HepG2 (cell line): ENCODE measurements around the gene PEAK3. TPM values are rescaled to one million over a fixed set of nuclear protein-coding genes. Genes with fewer than 3 reads are reported as not detected.

Experiments
- ARNT2 ChIP-seq: sonication (generic); formaldehyde crosslinking; IDR thresholded peaks from 2 replicates; pipeline ENCODE4 v1.8.0; 2022; ENCODE audit warnings: mild to moderate bottlenecking, low read depth, missing genetic modification reagents, moderate library complexity
- DMAP1 ChIP-seq: IDR thresholded peaks from 2 replicates; pipeline ENCODE4 v1.6.1; 2016
- FLYWCH1 ChIP-seq: sonication (generic); formaldehyde crosslinking; IDR thresholded peaks from 2 replicates; pipeline ENCODE4 v1.8.1; 2023; ENCODE audit warnings: mild to moderate bottlenecking, missing genetic modification reagents
- HNF1A ChIP-seq, 2 experiments: sonication (generic) in 1 of 2; formaldehyde crosslinking in 1 of 2; IDR thresholded peaks; 2 replicates each; pipeline versions ENCODE4 v1.4.0 to v1.6.1; 2016 to 2020; ENCODE audit warnings: borderline replicate concordance in 1 of 2, low read depth in 1 of 2, mild to moderate bottlenecking in 1 of 2, missing genetic modification reagents in 1 of 2
- IKZF4 ChIP-seq: sonication (generic); formaldehyde crosslinking; IDR thresholded peaks from 2 replicates; pipeline ENCODE4 v1.5.1; 2020; ENCODE audit warnings: borderline replicate concordance, mild to moderate bottlenecking, low read depth, missing genetic modification reagents; ENCODE audit errors: not compliant biosample characterization
- KDM5B ChIP-seq: sonication (generic); formaldehyde crosslinking; IDR thresholded peaks from 2 replicates; pipeline ENCODE4 v1.4.0; 2020; ENCODE audit warnings: missing genetic modification reagents, mild to moderate bottlenecking, borderline replicate concordance
- KLF6 ChIP-seq: IDR thresholded peaks from 2 replicates; pipeline ENCODE4 v1.8.0; 2016; ENCODE audit warnings: missing biosample characterization, missing genetic modification reagents
- MATR3 ChIP-seq: sonication (generic); formaldehyde crosslinking; IDR thresholded peaks from 2 replicates; pipeline ENCODE4 v1.4.0; 2020; ENCODE audit warnings: missing genetic modification reagents
- NR0B2 ChIP-seq: sonication (generic); formaldehyde crosslinking; IDR thresholded peaks from 2 replicates; pipeline ENCODE4 v1.4.0; 2020; ENCODE audit warnings: mild to moderate bottlenecking, missing genetic modification reagents
- NR2C2 ChIP-seq: sonication (generic); formaldehyde crosslinking; IDR thresholded peaks from 2 replicates; pipeline ENCODE4 v1.4.0; 2020; ENCODE audit warnings: missing genetic modification reagents, mild to moderate bottlenecking, moderate library complexity, borderline replicate concordance
- PPARG ChIP-seq: conservative IDR thresholded peaks from 2 replicates; pipeline ENCODE4 v1.6.1; 2016; ENCODE audit warnings: missing biosample characterization, missing genetic modification reagents
- RORA ChIP-seq: sonication (generic); formaldehyde crosslinking; IDR thresholded peaks from 2 replicates; pipeline ENCODE4 v1.5.0; 2020; ENCODE audit warnings: mild to moderate bottlenecking, missing genetic modification reagents, moderate library complexity
- SAP130 ChIP-seq: IDR thresholded peaks from 2 replicates; pipeline ENCODE4 v1.6.1; 2016; ENCODE audit warnings: low read depth
- SIX1 ChIP-seq: sonication (generic); formaldehyde crosslinking; IDR thresholded peaks from 2 replicates; pipeline ENCODE4 v1.4.0; 2020; ENCODE audit warnings: missing genetic modification reagents, borderline replicate concordance
- SNAPC5 ChIP-seq: sonication (generic); formaldehyde crosslinking; IDR thresholded peaks from 2 replicates; pipeline ENCODE4 v1.8.1; 2023; ENCODE audit warnings: mild to moderate bottlenecking, missing genetic modification reagents, borderline replicate concordance
- YEATS4 ChIP-seq: sonication (generic); formaldehyde crosslinking; IDR thresholded peaks from 2 replicates; pipeline ENCODE4 v1.4.0; 2020; ENCODE audit warnings: missing genetic modification reagents, borderline replicate concordance
- ZBTB46 ChIP-seq: sonication (generic); formaldehyde crosslinking; IDR thresholded peaks from 2 replicates; pipeline ENCODE4 v1.4.0; 2020; ENCODE audit warnings: mild to moderate bottlenecking, missing genetic modification reagents, borderline replicate concordance
- ZFP82 ChIP-seq: sonication (generic); formaldehyde crosslinking; IDR thresholded peaks from 2 replicates; pipeline ENCODE4 v1.5.1; 2020; ENCODE audit warnings: mild to moderate bottlenecking, missing genetic modification reagents, borderline replicate concordance
- ZFP91 ChIP-seq: sonication (generic); formaldehyde crosslinking; IDR thresholded peaks from 2 replicates; pipeline ENCODE4 v1.9.0; 2022; ENCODE audit warnings: missing genetic modification reagents, mild to moderate bottlenecking, borderline replicate concordance
- ZNF777 ChIP-seq: sonication (generic); formaldehyde crosslinking; IDR thresholded peaks from 2 replicates; pipeline ENCODE4 v1.4.0; 2020; ENCODE audit warnings: missing genetic modification reagents
- ZNF878 ChIP-seq: sonication (generic); formaldehyde crosslinking; IDR thresholded peaks from 2 replicates; pipeline ENCODE4 v1.8.1; 2023; ENCODE audit warnings: mild to moderate bottlenecking, missing genetic modification reagents, moderate library complexity
- polyA plus RNA-seq, 8 experiments: library from polyadenylated mRNA; depleted of rRNA in 3 of 8; stranded (reverse) in 7 of 8; unstranded in 1 of 8; fragments of >200 nt; fragmentation: Illumina TruSeq in 4 of 8; extraction: Trizol in 4 of 8; gene quantifications; 2 replicates each; pipeline versions ENCODE4 v1.2.1 to v1.2.3, GENCODE V29; 2011 to 2016; ENCODE audit warnings: low read depth in 4 of 8, missing spikeins in 1 of 8, mixed read lengths in 1 of 8; ENCODE audit not compliant: insufficient read depth in 1 of 8
- total RNA-seq, 5 experiments: library from RNA; depleted of rRNA; stranded (reverse); fragments of >200 nt; fragmentation: Illumina TruSeq; extraction: Trizol; gene quantifications; 2 replicates each; pipeline ENCODE4 v1.2.3, GENCODE V29; 2016; ENCODE audit warnings: low read depth in 1 of 5

Gene PEAK3
- total and polyA plus RNA-seq, 2 of the 13 experiments (the other 11 are each of a cell fraction or from before 2014, with no cell fraction given) = not detected

- no peak for TF ChIP-seq KLF6 (CRISPR knock-in tag)
- TF ChIP-seq ZNF777 (CRISPR knock-in tag) = peak; percentile 87
- no peak for TF ChIP-seq MATR3 (CRISPR knock-in tag)
- TF ChIP-seq DMAP1 = no peak
- no peak for TF ChIP-seq RORA (CRISPR knock-in tag)
- no peak for TF ChIP-seq PPARG (CRISPR knock-in tag)
- no peak for TF ChIP-seq ZNF878 (CRISPR knock-in tag)
- TF ChIP-seq SAP130 = peak; percentile 41; the same call in 1 of the 2 replicates
- no peak for TF ChIP-seq ZFP82 (CRISPR knock-in tag)
- TF ChIP-seq ARNT2 = 0 out of 2 replicates have a peak, but pooled peaks have one; percentile 37
- no peak for TF ChIP-seq HNF1A (IDR thresholded peaks at IDR 0.05; ENCODE audit: low read depth)
- TF ChIP-seq HNF1A (CRISPR knock-in tag; IDR thresholded peaks at IDR 0.05; ENCODE audit: borderline replicate concordance) = no peak
- TF ChIP-seq YEATS4 (CRISPR knock-in tag) = peak; percentile 34; the same call in 1 of the 2 replicates
- no peak for TF ChIP-seq SNAPC5
- TF ChIP-seq SIX1 = no peak
- no peak for TF ChIP-seq FLYWCH1
- no peak; the same call in 1 of the 2 replicates for TF ChIP-seq KDM5B (CRISPR knock-in tag)
- TF ChIP-seq ZBTB46 (CRISPR knock-in tag) = no peak
- peak; percentile 52; the same call in 1 of the 2 replicates for TF ChIP-seq NR0B2 (CRISPR knock-in tag)
- TF ChIP-seq NR2C2 (CRISPR knock-in tag) = peak; percentile 26; the same call in 1 of the 2 replicates
- peak; percentile 56 for TF ChIP-seq IKZF4 (CRISPR knock-in tag)
- 0 out of 2 replicates have a peak, but pooled peaks have one; percentile 38 for TF ChIP-seq ZFP91 (CRISPR knock-in tag)
These were observed 9.3 kb upstream of the PEAK3 start (continued) for GRCh38 chr19:2291185-2291751.
